IMR-90 (cell line): ENCODE data around the gene NPFF. TPM values are rescaled to one million over a fixed set of nuclear protein-coding genes. Genes with fewer than 3 reads are reported as not detected.

ENCODE experiments used
- CEBPB ChIP-seq: IDR thresholded peaks from 2 replicates; pipeline ENCODE4 v1.6.1; 2012; ENCODE audit warnings: low read depth, low read length, improper control_type of control experiment
- CHD1 ChIP-seq: IDR thresholded peaks from 2 replicates; pipeline ENCODE4 v1.6.1; 2012; ENCODE audit warnings: low read depth, low read length, improper control_type of control experiment
- FOS ChIP-seq: fragments of 150-350 bp; IDR thresholded peaks from 2 replicates; pipeline ENCODE4 v1.6.1; 2016; ENCODE audit warnings: low read depth, low read length
- RFX5 ChIP-seq: IDR thresholded peaks from 2 replicates; pipeline ENCODE4 v1.8.0; 2012; ENCODE audit warnings: low read depth, mild to moderate bottlenecking, low read length, moderate library complexity
- polyA plus RNA-seq, 3 experiments: library from polyadenylated mRNA; depleted of rRNA; stranded (reverse); fragments of >200 nt; gene quantifications; 2 replicates each; pipeline ENCODE4 v1.2.3, GENCODE V29; 2012; ENCODE audit warnings: low replicate concordance in 1 of 3
- total RNA-seq: library from RNA; depleted of rRNA; stranded (reverse); fragments of >200 nt; gene quantifications from 2 replicates; pipeline ENCODE4 v1.2.3, GENCODE V29; 2012

Gene NPFF
- total and polyA plus RNA-seq, 2 of the 4 experiments (the other 2 are of a cell fraction): not detected

GRCh38 chr12:53500776-53501614 lies 6.3 kb downstream of the NPFF start, which contains the start of gene TARBP2 (continued):
- TF ChIP-seq RFX5 (peak; percentile 67; the same call in 1 of the 2 replicates), CHD1 (no peak), FOS (no peak), CEBPB (peak; percentile 50)
